Measurements from ENCODE around the gene ZNF23.

The ZNF23 gene

GRCh38 chr16:71413341-71413740 lies 48.7 kb downstream of the ZNF23 start:
- no peak for DNase-seq (ENCODE audit: low read depth)
- H3K4me3 ChIP-seq (ENCODE audit: low read depth, low read length), result no peak overlapping the region
- no peak for TF ChIP-seq CTCF (IDR thresholded peaks at IDR 0.05; ENCODE audit: low read depth, low read length, missing control alignments)

DNA sequence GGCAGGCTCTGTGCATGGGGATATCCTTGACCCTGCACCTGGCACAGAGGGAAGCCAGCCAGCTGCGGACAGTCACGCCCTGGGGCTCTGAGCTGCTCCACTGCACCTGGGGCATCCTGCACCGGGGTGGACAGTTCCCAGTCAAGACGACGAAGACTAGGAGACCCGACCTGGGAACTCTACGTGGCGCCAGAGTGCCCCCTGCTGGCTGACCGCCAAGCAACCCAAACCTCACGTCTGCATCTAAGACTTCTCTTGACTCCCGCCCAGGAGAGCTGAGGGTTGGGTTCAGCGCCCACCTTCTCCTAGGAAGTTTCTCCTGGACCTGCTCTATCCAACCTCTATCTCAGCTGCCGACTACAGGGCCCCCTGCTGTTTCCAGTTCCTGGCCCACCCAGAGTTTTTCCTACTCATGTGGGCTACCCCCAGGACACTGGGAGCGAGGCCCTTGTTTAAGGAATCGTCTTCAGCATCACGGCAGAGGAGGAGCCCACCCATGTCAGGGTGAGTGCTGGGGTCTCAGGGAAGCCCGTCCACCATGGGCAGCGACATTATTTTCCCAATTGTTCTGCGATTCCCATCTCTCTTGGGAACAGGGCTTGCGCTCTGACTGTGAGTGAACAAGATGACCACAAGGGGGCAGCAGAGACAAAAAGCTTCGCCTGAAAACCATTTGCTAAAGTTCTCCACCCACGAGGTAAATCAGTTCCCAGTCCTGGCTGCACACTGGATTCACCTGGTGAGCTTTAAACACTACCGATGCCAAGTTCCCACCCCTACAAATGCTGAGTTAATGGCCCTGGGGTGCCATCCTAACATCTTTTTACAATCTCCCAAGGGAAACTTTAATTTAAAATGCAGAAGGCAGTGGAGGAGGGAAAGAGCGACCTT lies 49.5 kb downstream of the ZNF23 start:
- peak; percentile 84 for TF ChIP-seq CTCF (IDR thresholded peaks at IDR 0.05; ENCODE audit: low read depth, low read length, missing control alignments)
- no peak for DNase-seq (ENCODE audit: low read depth)
- H3K4me3 ChIP-seq (ENCODE audit: low read depth, low read length), result no peak overlapping the region

- no peak for DNase-seq (ENCODE audit: low read depth)
- TF ChIP-seq CTCF (IDR thresholded peaks at IDR 0.05; ENCODE audit: low read depth, low read length, missing control alignments), result no peak
- H3K4me3 ChIP-seq (ENCODE audit: low read depth, low read length), result no peak overlapping the region
Observed at GRCh38 chr16:71410146-71410545, 51.9 kb downstream of the ZNF23 start.

- TF ChIP-seq CTCF (IDR thresholded peaks at IDR 0.05; ENCODE audit: low read depth, low read length, missing control alignments), result no peak
Observed at GRCh38 chr16:71409011-71409775, 52.9 kb downstream of the ZNF23 start.

DNA sequence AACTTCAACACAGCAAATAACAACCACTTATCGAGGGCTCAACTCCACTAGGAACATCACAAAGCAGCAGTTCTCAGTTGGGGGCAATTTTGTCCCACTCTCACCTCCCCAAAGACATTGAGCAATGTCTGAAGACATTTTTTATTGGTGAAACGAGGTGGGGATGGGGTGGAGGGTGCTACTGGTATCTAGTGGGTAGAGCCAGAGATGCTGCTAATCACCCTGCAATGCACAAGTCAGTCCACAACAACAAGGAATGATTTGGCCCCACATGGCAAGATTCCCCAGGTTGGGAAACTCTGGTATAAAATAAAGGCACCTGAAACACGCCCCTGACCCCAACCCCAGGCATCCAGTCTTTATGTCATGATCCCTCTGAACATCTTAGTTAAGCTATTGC lies 53.5 kb downstream of the ZNF23 start:
- no peak overlapping the region for H3K4me3 ChIP-seq (ENCODE audit: low read depth, low read length)
- DNase-seq (ENCODE audit: low read depth), result no peak

More at GRCh38 chr16:71409011-71409775, 52.9 kb downstream of the ZNF23 start:
- no peak overlapping the region for H3K4me3 ChIP-seq (ENCODE audit: low read depth, low read length)
- DNase-seq (ENCODE audit: low read depth), result no peak

GRCh38 chr16:71407731-71408130 lies 54.3 kb downstream of the ZNF23 start:
- no peak for DNase-seq (ENCODE audit: low read depth)
- no peak overlapping the region for H3K4me3 ChIP-seq (ENCODE audit: low read depth, low read length)
- TF ChIP-seq CTCF (IDR thresholded peaks at IDR 0.05; ENCODE audit: low read depth, low read length, missing control alignments), result no peak

More for the DNA sequence above, 53.5 kb downstream of the ZNF23 start:
- TF ChIP-seq CTCF (IDR thresholded peaks at IDR 0.05; ENCODE audit: low read depth, low read length, missing control alignments), result no peak

All from GM12864 (cell line).